ENCODE results near the gene OR4S1.
"Not testable (repeated sequence)": the region's sequence is repeated elsewhere in the genome, so short reads cannot be mapped to it uniquely, and the experiment has no call there.

DNA sequence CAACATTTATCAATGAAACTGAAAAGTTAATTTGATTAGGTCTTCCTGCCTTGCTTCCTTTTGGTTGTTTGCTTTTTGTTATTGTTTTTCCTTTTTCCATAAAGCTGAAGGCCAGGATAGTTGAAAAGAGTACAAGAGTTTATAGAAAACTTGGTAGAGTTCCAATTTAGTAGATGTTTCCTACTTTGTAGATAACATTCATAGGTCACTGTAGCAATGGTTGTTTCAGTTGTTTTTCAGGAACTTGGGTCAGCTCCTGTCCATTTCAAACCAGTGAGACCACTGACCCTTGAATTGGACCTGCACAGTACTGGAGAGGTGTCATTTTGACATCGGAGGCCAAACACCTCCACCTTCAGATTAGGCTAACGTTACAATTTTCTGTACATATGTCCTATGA lies 13.8 kb downstream of the OR4S1 start:
- TF ChIP-seq CTCF, POLR2A (IDR thresholded peaks at IDR 0.05): not testable (repeated sequence)
